Keratinocyte (primary cell): Measurements from ENCODE around the gene MROH7. TPM values are rescaled to one million over a fixed set of nuclear protein-coding genes. Genes with fewer than 3 reads are reported as not detected.

Experiments used
- DNase-seq: peaks from one replicate; pipeline ENCODE4 v3.0.0-alpha.2; 2011; ENCODE audit warnings: low read depth, missing footprints, low spot score
- FAIRE-seq: peaks from 2 replicates; lab custom pipeline; 2011; peaks lifted over from hg19 to GRCh38; lab: Jason Lieb, UNC
- H2AFZ ChIP-seq: 2 replicates; pipeline ENCODE4 v1.6.0; 2012; ENCODE audit warnings: low read length, control low read depth, inconsistent platforms; ENCODE audit not compliant: control insufficient read depth
- H3K27ac ChIP-seq: 2 replicates; pipeline ENCODE4 v1.5.1; 2011; ENCODE audit warnings: low read length; ENCODE audit not compliant: control insufficient read depth, insufficient read depth
- H3K27me3 ChIP-seq: 3 replicates; pipeline ENCODE4 v1.6.0; 2011; ENCODE audit warnings: low read length; ENCODE audit not compliant: control insufficient read depth, insufficient read depth; ENCODE audit errors: extremely low read depth
- H3K36me3 ChIP-seq, 2 experiments: 2 replicates in 1 of 2; 3 replicates in 1 of 2; pipeline ENCODE4 v1.5.1; 2011; ENCODE audit warnings: low read length in 2 of 2, mild to moderate bottlenecking in 1 of 2; ENCODE audit not compliant: control insufficient read depth in 2 of 2, insufficient read depth in 2 of 2; ENCODE audit errors: extremely low read depth in 1 of 2
- H3K4me1 ChIP-seq: 3 replicates; pipeline ENCODE4 v1.5.1; 2011; ENCODE audit warnings: low read length; ENCODE audit not compliant: control insufficient read depth, insufficient read depth; ENCODE audit errors: extremely low read depth
- H3K4me2 ChIP-seq: 3 replicates; pipeline ENCODE4 v1.6.0; 2011; ENCODE audit warnings: low read depth, low read length; ENCODE audit not compliant: control insufficient read depth, insufficient read depth; ENCODE audit errors: extremely low read depth
- H3K4me3 ChIP-seq, 3 experiments: fragments of 200-600 bp in 1 of 3; sonication (generic) in 1 of 3; 2 replicates in 2 of 3; 3 replicates in 1 of 3; pipeline ENCODE4 v1.5.1; 2011 to 2016; ENCODE audit warnings: low read length in 3 of 3, mild to moderate bottlenecking in 3 of 3, control low read depth in 2 of 3, inconsistent platforms in 1 of 3, low read depth in 1 of 3, mixed read lengths in 1 of 3, mixed run types in 1 of 3, moderate library complexity in 1 of 3; ENCODE audit not compliant: control insufficient read depth in 2 of 3, insufficient read depth in 2 of 3; ENCODE audit errors: extremely low read depth in 1 of 3
- H3K79me2 ChIP-seq: 2 replicates; pipeline ENCODE4 v1.6.0; 2012; ENCODE audit warnings: low read length; ENCODE audit not compliant: control insufficient read depth, insufficient read depth
- H3K9ac ChIP-seq: 3 replicates; pipeline ENCODE4 v1.6.0; 2011; ENCODE audit warnings: low read length; ENCODE audit not compliant: control insufficient read depth, insufficient read depth; ENCODE audit errors: extremely low read depth
- H3K9me1 ChIP-seq: 3 replicates; pipeline ENCODE4 v1.6.0; 2011; ENCODE audit warnings: low read length; ENCODE audit not compliant: control insufficient read depth, insufficient read depth; ENCODE audit errors: extremely low read depth
- H3K9me3 ChIP-seq: 2 replicates; pipeline ENCODE4 v1.5.1; 2012; ENCODE audit warnings: low read depth, low read length; ENCODE audit not compliant: control insufficient read depth
- H4K20me1 ChIP-seq: 3 replicates; pipeline ENCODE4 v1.6.0; 2011; ENCODE audit warnings: low read length; ENCODE audit not compliant: control insufficient read depth, insufficient read depth; ENCODE audit errors: extremely low read depth
- CTCF ChIP-seq, 3 experiments: IDR thresholded peaks in 1 of 3; conservative IDR thresholded peaks in 1 of 3; optimal IDR thresholded peaks in 1 of 3; 2 replicates in 2 of 3; 3 replicates in 1 of 3; pipeline versions ENCODE3 to v1.5.1; 2011; ENCODE audit warnings: low read length in 3 of 3, mild to moderate bottlenecking in 3 of 3, moderate library complexity in 2 of 3, control low read depth in 1 of 3, inconsistent platforms in 1 of 3; ENCODE audit not compliant: insufficient read depth in 2 of 3; ENCODE audit errors: extremely low read depth in 1 of 3
- EZH2 ChIP-seq: IDR thresholded peaks from one replicate; pipeline ENCODE4 v1.6.1; 2012; ENCODE audit warnings: inconsistent platforms, mild to moderate bottlenecking, low read length, moderate library complexity
- dilution Hi-C: fragments of 300-500 bp; cut with MboI; formaldehyde crosslinking; loops from one replicate; pipeline ENCODE4 v1.7.0; 2020; ENCODE audit warnings: low sequenced_read_pairs; ENCODE audit not compliant: extremely low pct_ligation_motif_present
- polyA plus RNA-seq, 5 experiments: library from polyadenylated mRNA; depleted of rRNA in 3 of 5; stranded (reverse) in 3 of 5; stranded (forward) in 1 of 5; unstranded in 1 of 5; fragments of >200 nt; gene quantifications; 1 replicate in 1 of 5; 2 replicates in 3 of 5; 3 replicates in 1 of 5; pipeline versions ENCODE4 v1.2.1 to v1.2.3, GENCODE V29; 2011 to 2012; ENCODE audit warnings: missing spikeins in 2 of 5, low read depth in 1 of 5, low replicate concordance in 1 of 5

MROH7 gene
- polyA plus RNA-seq, 1 donor (not counting 4 experiments of a cell fraction or from before 2014, with no cell fraction given), result not detected

GRCh38 chr1:54696262-54696661 is 54.7 kb downstream of the MROH7 start:
- Histone ChIP-seq H3K9me1 (no peaks in the 10 kb centered on the region), H3K27ac (no peak overlapping the region), H2AFZ (no peak overlapping the region), H4K20me1 (no peaks in the 10 kb centered on the region), H3K36me3 (no peaks in the 10 kb centered on the region), H3K4me2 (no peak overlapping the region), H3K9me3 (no peaks in the 10 kb centered on the region), H3K4me1 (no peaks in the 10 kb centered on the region), H3K27me3 (peaks cover 3% of the 10 kb centered on the region), H3K9ac (no peak overlapping the region), H3K4me3 (no peak overlapping the region), H3K79me2 (no peaks in the 10 kb centered on the region)
- FAIRE-seq (no peak), DNase-seq (no peak)
- dilution Hi-C loops, result no loop called here
- TF ChIP-seq EZH2, result no peak
- TF ChIP-seq CTCF (optimal IDR thresholded peaks at IDR 0.05 in 1 of 3, IDR thresholded peaks at IDR 0.05 in 1 of 3, conservative IDR thresholded peaks at IDR 0.05 in 1 of 3; ENCODE audit: extremely low read depth in 1 of 3, insufficient read depth in 2 of 3, low read length in 3 of 3), result no peak

- Histone ChIP-seq H4K20me1 (no peaks in the 10 kb centered on the region), H3K9me3 (no peaks in the 10 kb centered on the region), H3K9ac (no peak overlapping the region), H2AFZ (no peak overlapping the region), H3K36me3 (no peaks in the 10 kb centered on the region), H3K9me1 (no peaks in the 10 kb centered on the region), H3K27ac (no peak overlapping the region), H3K4me2 (no peak overlapping the region), H3K4me1 (no peaks in the 10 kb centered on the region), H3K4me3 (no peak overlapping the region), H3K79me2 (no peaks in the 10 kb centered on the region), H3K27me3 (peaks cover 4% of the 10 kb centered on the region)
- dilution Hi-C loops, result no loop called here
- no peak for TF ChIP-seq EZH2
- no peak for TF ChIP-seq CTCF (optimal IDR thresholded peaks at IDR 0.05 in 1 of 3, IDR thresholded peaks at IDR 0.05 in 1 of 3, conservative IDR thresholded peaks at IDR 0.05 in 1 of 3; ENCODE audit: extremely low read depth in 1 of 3, insufficient read depth in 2 of 3, low read length in 3 of 3)
- FAIRE-seq (no peak), DNase-seq (no peak)
These were observed 56.3 kb downstream of the MROH7 start for GRCh38 chr1:54697896-54698295.
